Esophagus mucosa (tissue), 1 donor: ENCODE results near the gene DBI. TPM values are rescaled to one million over a fixed set of nuclear protein-coding genes. Genes with fewer than 3 reads are reported as not detected.
"Not testable (repeated sequence)": the region's sequence is repeated elsewhere in the genome, so short reads cannot be mapped to it uniquely, and the experiment has no call there.

Experiments used
- ATAC-seq: fragments of 200-7000 bp; cut with Tn5 transposase; one replicate; pipeline ENCODE4 v1.9.1; 2020
- total RNA-seq: library from RNA; stranded (reverse); gene quantifications from one replicate; pipeline ENCODE4 v1.2.4, GENCODE V29; 2023
- donor health status: DM: yes; HTN: yes; CAD: no.

Gene DBI
- total RNA-seq, 1 donor from 2014 or later: 337 TPM

- peak; percentile 2 for ATAC-seq
Measured at GRCh38 chr2:119366161-119366648, 572 bp upstream of the DBI start.

GRCh38 chr2:119367472-119368099, 809 bp downstream of the DBI start:
- peak; percentile 47 for ATAC-seq

- no peak for ATAC-seq
Measured at GRCh38 chr2:119369845-119370244, 3.1 kb downstream of the DBI start.

- ATAC-seq: no peak
Measured at GRCh38 chr2:119371111-119371510, 4.3 kb downstream of the DBI start.

- ATAC-seq: no peak
Measured at GRCh38 chr2:119372778-119373568, 6.2 kb downstream of the DBI start.

GRCh38 chr2:119373907-119374745, 7.3 kb downstream of the DBI start:
- not testable (repeated sequence) for ATAC-seq

GRCh38 chr2:119376406-119376805, 9.6 kb downstream of the DBI start:
- not testable (repeated sequence) for ATAC-seq

GRCh38 chr2:119376810-119377209, 10.0 kb downstream of the DBI start:
- ATAC-seq: no peak

GRCh38 chr2:119377294-119377992, 10.7 kb downstream of the DBI start:
- ATAC-seq: no peak

GRCh38 chr2:119377993-119378345, 11.2 kb downstream of the DBI start:
- no peak for ATAC-seq

- ATAC-seq: no peak
Measured at GRCh38 chr2:119378566-119378965, 11.8 kb downstream of the DBI start.

- no peak for ATAC-seq
Measured at GRCh38 chr2:119383410-119384140, 16.8 kb downstream of the DBI start.

GRCh38 chr2:119384971-119385370, 18.2 kb downstream of the DBI start:
- ATAC-seq: no peak

- no peak for ATAC-seq
Measured at GRCh38 chr2:119385466-119385865, 18.7 kb downstream of the DBI start.

- peak; percentile 95 for ATAC-seq
Measured at GRCh38 chr2:119387381-119388129, 20.8 kb downstream of the DBI start.

GRCh38 chr2:119389615-119390306, 23.0 kb downstream of the DBI start:
- ATAC-seq: peak; percentile 44

GRCh38 chr2:119393971-119394748, 27.4 kb downstream of the DBI start:
- no peak for ATAC-seq

GRCh38 chr2:119397196-119397595, 30.4 kb downstream of the DBI start:
- no peak for ATAC-seq

GRCh38 chr2:119402106-119402505, 35.3 kb downstream of the DBI start:
- no peak for ATAC-seq
